ENCODE data around the gene MC3R.
"Not testable (repeated sequence)": the region's sequence is repeated elsewhere in the genome, so short reads cannot be mapped to it uniquely, and the experiment has no call there.

Gene MC3R

GRCh38 chr20:56217829-56218228 lies 30.7 kb upstream of the MC3R start:
- peaks cover 93% of the 10 kb centered on the region for H3K9me3 ChIP-seq (ENCODE audit: control insufficient read depth, insufficient read depth, low read length)
- H3K4me3 ChIP-seq (ENCODE audit: low read depth, low read length) = no peak overlapping the region

GRCh38 chr20:56221186-56221585 lies 27.3 kb upstream of the MC3R start:
- H3K4me1 ChIP-seq (ENCODE audit: control insufficient read depth, insufficient read depth, low read length); H3K27ac ChIP-seq (ENCODE audit: low read depth, low read length); H3K27me3 ChIP-seq (ENCODE audit: control insufficient read depth, insufficient read depth, low read length); H3K36me3 ChIP-seq (ENCODE audit: control insufficient read depth, insufficient read depth, low read length); H3K9ac ChIP-seq (ENCODE audit: low read depth, low read length); H3K4me3 ChIP-seq (ENCODE audit: low read depth, low read length): not testable (repeated sequence)
- peaks cover 94% of the 10 kb centered on the region for H3K9me3 ChIP-seq (ENCODE audit: control insufficient read depth, insufficient read depth, low read length)

More at GRCh38 chr20:56217829-56218228, 30.7 kb upstream of the MC3R start:
- H3K9ac ChIP-seq (ENCODE audit: low read depth, low read length) = no peak overlapping the region
- no peaks in the 10 kb centered on the region for H3K4me1 ChIP-seq (ENCODE audit: control insufficient read depth, insufficient read depth, low read length)
- H3K36me3 ChIP-seq (ENCODE audit: control insufficient read depth, insufficient read depth, low read length) = no peaks in the 10 kb centered on the region
- no peak overlapping the region for H3K27ac ChIP-seq (ENCODE audit: low read depth, low read length)
- H3K27me3 ChIP-seq (ENCODE audit: control insufficient read depth, insufficient read depth, low read length) = no peaks in the 10 kb centered on the region

- Histone ChIP-seq H3K9me3 (ENCODE audit: control insufficient read depth, insufficient read depth, low read length) (peaks cover 95% of the 10 kb centered on the region), H3K27me3 (ENCODE audit: control insufficient read depth, insufficient read depth, low read length) (no peaks in the 10 kb centered on the region), H3K36me3 (ENCODE audit: control insufficient read depth, insufficient read depth, low read length) (no peaks in the 10 kb centered on the region), H3K4me1 (ENCODE audit: control insufficient read depth, insufficient read depth, low read length) (no peaks in the 10 kb centered on the region), H3K9ac (ENCODE audit: low read depth, low read length) (no peak overlapping the region), H3K4me3 (ENCODE audit: low read depth, low read length) (no peak overlapping the region), H3K27ac (ENCODE audit: low read depth, low read length) (no peak overlapping the region)
Measured at GRCh38 chr20:56222201-56222600, 26.3 kb upstream of the MC3R start.

- Histone ChIP-seq H3K27me3 (ENCODE audit: control insufficient read depth, insufficient read depth, low read length) (no peaks in the 10 kb centered on the region), H3K9me3 (ENCODE audit: control insufficient read depth, insufficient read depth, low read length) (peaks cover 94% of the 10 kb centered on the region)
Measured at GRCh38 chr20:56222945-56223344, 25.6 kb upstream of the MC3R start.

GRCh38 chr20:56223352-56223751 lies 25.2 kb upstream of the MC3R start:
- peaks cover 94% of the 10 kb centered on the region for H3K9me3 ChIP-seq (ENCODE audit: control insufficient read depth, insufficient read depth, low read length)

More at GRCh38 chr20:56222945-56223344, 25.6 kb upstream of the MC3R start:
- Histone ChIP-seq H3K9ac (ENCODE audit: low read depth, low read length) (no peak overlapping the region), H3K27ac (ENCODE audit: low read depth, low read length) (no peak overlapping the region), H3K4me3 (ENCODE audit: low read depth, low read length) (no peak overlapping the region), H3K4me1 (ENCODE audit: control insufficient read depth, insufficient read depth, low read length) (no peaks in the 10 kb centered on the region), H3K36me3 (ENCODE audit: control insufficient read depth, insufficient read depth, low read length) (no peaks in the 10 kb centered on the region)

GRCh38 chr20:56228021-56228420 lies 20.5 kb upstream of the MC3R start:
- H3K4me1 ChIP-seq (ENCODE audit: control insufficient read depth, insufficient read depth, low read length) = no peaks in the 10 kb centered on the region
- no peak overlapping the region for H3K9ac ChIP-seq (ENCODE audit: low read depth, low read length)
- H3K36me3 ChIP-seq (ENCODE audit: control insufficient read depth, insufficient read depth, low read length) = no peaks in the 10 kb centered on the region
- no peak overlapping the region for H3K27ac ChIP-seq (ENCODE audit: low read depth, low read length)
- H3K27me3 ChIP-seq (ENCODE audit: control insufficient read depth, insufficient read depth, low read length) = no peaks in the 10 kb centered on the region
- peaks cover 88% of the 10 kb centered on the region for H3K9me3 ChIP-seq (ENCODE audit: control insufficient read depth, insufficient read depth, low read length)
- no peak overlapping the region for H3K4me3 ChIP-seq (ENCODE audit: low read depth, low read length)

More at GRCh38 chr20:56223352-56223751, 25.2 kb upstream of the MC3R start:
- Histone ChIP-seq H3K4me1 (ENCODE audit: control insufficient read depth, insufficient read depth, low read length) (no peaks in the 10 kb centered on the region), H3K27ac (ENCODE audit: low read depth, low read length) (no peak overlapping the region), H3K27me3 (ENCODE audit: control insufficient read depth, insufficient read depth, low read length) (no peaks in the 10 kb centered on the region), H3K4me3 (ENCODE audit: low read depth, low read length) (no peak overlapping the region), H3K9ac (ENCODE audit: low read depth, low read length) (no peak overlapping the region), H3K36me3 (ENCODE audit: control insufficient read depth, insufficient read depth, low read length) (no peaks in the 10 kb centered on the region)

- peaks cover 86% of the 10 kb centered on the region for H3K9me3 ChIP-seq (ENCODE audit: control insufficient read depth, insufficient read depth, low read length)
- H3K36me3 ChIP-seq (ENCODE audit: control insufficient read depth, insufficient read depth, low read length) = no peaks in the 10 kb centered on the region
- no peak overlapping the region for H3K27ac ChIP-seq (ENCODE audit: low read depth, low read length)
- no peak overlapping the region for H3K4me3 ChIP-seq (ENCODE audit: low read depth, low read length)
- H3K27me3 ChIP-seq (ENCODE audit: control insufficient read depth, insufficient read depth, low read length) = no peaks in the 10 kb centered on the region
- H3K9ac ChIP-seq (ENCODE audit: low read depth, low read length) = no peak overlapping the region
- H3K4me1 ChIP-seq (ENCODE audit: control insufficient read depth, insufficient read depth, low read length) = no peaks in the 10 kb centered on the region
Measured at GRCh38 chr20:56229812-56230211, 18.7 kb upstream of the MC3R start.

GRCh38 chr20:56234110-56234509 lies 14.4 kb upstream of the MC3R start:
- no peak overlapping the region for H3K9ac ChIP-seq (ENCODE audit: low read depth, low read length)
- H3K27ac ChIP-seq (ENCODE audit: low read depth, low read length) = no peak overlapping the region
- no peaks in the 10 kb centered on the region for H3K36me3 ChIP-seq (ENCODE audit: control insufficient read depth, insufficient read depth, low read length)
- no peaks in the 10 kb centered on the region for H3K27me3 ChIP-seq (ENCODE audit: control insufficient read depth, insufficient read depth, low read length)
- H3K4me1 ChIP-seq (ENCODE audit: control insufficient read depth, insufficient read depth, low read length) = no peaks in the 10 kb centered on the region
- H3K9me3 ChIP-seq (ENCODE audit: control insufficient read depth, insufficient read depth, low read length) = peaks cover 91% of the 10 kb centered on the region
- H3K4me3 ChIP-seq (ENCODE audit: low read depth, low read length) = no peak overlapping the region

- H3K27ac ChIP-seq (ENCODE audit: low read depth, low read length) = no peak overlapping the region
- peaks cover 77% of the 10 kb centered on the region for H3K9me3 ChIP-seq (ENCODE audit: control insufficient read depth, insufficient read depth, low read length)
Measured at GRCh38 chr20:56237335-56237734, 11.2 kb upstream of the MC3R start.

GRCh38 chr20:56244259-56244658 lies 4.3 kb upstream of the MC3R start:
- no peak overlapping the region for H3K27ac ChIP-seq (ENCODE audit: low read depth, low read length)
- no peak overlapping the region for H3K9ac ChIP-seq (ENCODE audit: low read depth, low read length)
- H3K9me3 ChIP-seq (ENCODE audit: control insufficient read depth, insufficient read depth, low read length) = peaks cover 56% of the 10 kb centered on the region
- H3K36me3 ChIP-seq (ENCODE audit: control insufficient read depth, insufficient read depth, low read length) = no peaks in the 10 kb centered on the region
- no peaks in the 10 kb centered on the region for H3K4me1 ChIP-seq (ENCODE audit: control insufficient read depth, insufficient read depth, low read length)
- H3K4me3 ChIP-seq (ENCODE audit: low read depth, low read length) = no peak overlapping the region
- H3K27me3 ChIP-seq (ENCODE audit: control insufficient read depth, insufficient read depth, low read length) = peaks cover 12% of the 10 kb centered on the region

More at GRCh38 chr20:56237335-56237734, 11.2 kb upstream of the MC3R start:
- no peak overlapping the region for H3K9ac ChIP-seq (ENCODE audit: low read depth, low read length)
- H3K4me3 ChIP-seq (ENCODE audit: low read depth, low read length) = no peak overlapping the region
- H3K4me1 ChIP-seq (ENCODE audit: control insufficient read depth, insufficient read depth, low read length) = no peaks in the 10 kb centered on the region
- no peaks in the 10 kb centered on the region for H3K27me3 ChIP-seq (ENCODE audit: control insufficient read depth, insufficient read depth, low read length)
- no peaks in the 10 kb centered on the region for H3K36me3 ChIP-seq (ENCODE audit: control insufficient read depth, insufficient read depth, low read length)

GRCh38 chr20:56245761-56246160 lies 2.8 kb upstream of the MC3R start:
- no peak overlapping the region for H3K27ac ChIP-seq (ENCODE audit: low read depth, low read length)
- H3K27me3 ChIP-seq (ENCODE audit: control insufficient read depth, insufficient read depth, low read length) = peaks cover 13% of the 10 kb centered on the region
- H3K4me1 ChIP-seq (ENCODE audit: control insufficient read depth, insufficient read depth, low read length) = no peaks in the 10 kb centered on the region
- no peak overlapping the region for H3K9ac ChIP-seq (ENCODE audit: low read depth, low read length)
- H3K9me3 ChIP-seq (ENCODE audit: control insufficient read depth, insufficient read depth, low read length) = peaks cover 61% of the 10 kb centered on the region
- no peaks in the 10 kb centered on the region for H3K36me3 ChIP-seq (ENCODE audit: control insufficient read depth, insufficient read depth, low read length)
- H3K4me3 ChIP-seq (ENCODE audit: low read depth, low read length) = no peak overlapping the region

Measured in HUES48 (cell line).